MCF 10A (cell line): Measurements from ENCODE around the gene INAFM2. TPM values are rescaled to one million over a fixed set of nuclear protein-coding genes. Genes with fewer than 3 reads are reported as not detected.

Experiments
- BruUV-seq: library from RNA; stranded (reverse); fragments of 400-500 nt; replicated peaks from 2 replicates; lab custom pipeline; 2021; lab: Mats Ljungman, UMichigan
- CTCF ChIA-PET: fragments of 300-600 bp; sonication (Branson Sonifier 250); formaldehyde crosslinking; extraction: SDS; loops from one replicate; lab custom pipeline; 2021; ENCODE audit warnings: antibody characterized with exemption, inconsistent platforms; lab: Yijun Ruan, JAX
- POLR2A ChIA-PET: fragments of 300-600, 350-650 bp; sonication (Branson Sonifier 250); formaldehyde crosslinking; extraction: SDS; loops from one replicate; lab custom pipeline; 2020; ENCODE audit warnings: antibody characterized with exemption, inconsistent platforms; lab: Yijun Ruan, JAX
- DNase-seq: peaks from one replicate; pipeline ENCODE4 v3.0.0-alpha.2; 2018; ENCODE audit not compliant: unreplicated experiment
- H3K27ac Mint-ChIP-seq: one replicate; pipeline ENCODE4 v1.8.0; 2022; ENCODE audit warnings: mild to moderate bottlenecking, low read depth, mixed read lengths; ENCODE audit not compliant: unreplicated experiment
- H3K27me3 Mint-ChIP-seq: one replicate; pipeline ENCODE4 v1.8.0; 2022; ENCODE audit warnings: mixed read lengths; ENCODE audit not compliant: insufficient read depth, unreplicated experiment
- H3K36me3 Mint-ChIP-seq: one replicate; pipeline ENCODE4 v1.8.0; 2022; ENCODE audit warnings: mild to moderate bottlenecking, moderate library complexity, mixed read lengths; ENCODE audit not compliant: insufficient read depth, unreplicated experiment
- H3K4me1 Mint-ChIP-seq: one replicate; pipeline ENCODE4 v1.8.0; 2022; ENCODE audit warnings: mixed read lengths; ENCODE audit not compliant: insufficient read depth, unreplicated experiment
- H3K4me3 Mint-ChIP-seq: one replicate; pipeline ENCODE4 v1.8.0; 2022; ENCODE audit warnings: mild to moderate bottlenecking, moderate library complexity, mixed read lengths; ENCODE audit not compliant: unreplicated experiment
- H3K9me3 Mint-ChIP-seq: one replicate; pipeline ENCODE4 v1.8.0; 2022; ENCODE audit warnings: mixed read lengths; ENCODE audit not compliant: unreplicated experiment
- intact Hi-C: fragments of 100-400 bp; cut with micrococcal nuclease; formaldehyde crosslinking; loops from 2 replicates; pipeline ENCODE4 v1.14.1; 2022
- total RNA-seq: library from RNA; stranded (reverse); gene quantifications from 2 replicates; pipeline ENCODE4 v1.2.3, GENCODE V29; 2022
- TF ChIP-seq, protein P1 (sequence below): fragments of 200-600 bp; IDR thresholded peaks from one replicate; pipeline ENCODE4 v1.8.0; 2022; ENCODE audit warnings: antibody characterized with exemption, mild to moderate bottlenecking; ENCODE audit not compliant: unreplicated experiment

Gene INAFM2
- total RNA-seq, 1 experiment from 2014 or later, result 15.7 TPM

DNA sequence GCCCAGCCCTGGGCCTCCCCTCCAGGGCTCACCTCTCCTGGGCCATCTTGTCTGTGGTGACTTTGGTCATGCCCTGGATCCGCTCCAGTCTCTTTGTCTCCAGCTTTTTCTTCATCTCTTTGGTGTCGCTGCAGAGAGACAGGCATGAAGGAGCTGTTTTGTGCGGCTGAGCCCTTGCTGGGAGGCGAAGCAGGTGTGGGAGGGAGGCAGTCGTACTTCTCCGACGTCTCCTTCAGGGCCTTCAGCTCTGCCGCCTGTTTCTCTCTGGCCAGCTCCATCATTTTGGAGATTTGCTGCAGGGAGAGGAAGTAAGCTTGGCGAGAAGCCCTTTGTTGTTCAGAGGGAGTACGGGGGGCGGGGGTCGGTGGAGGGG is 33.0 kb upstream of the INAFM2 start:
- CTCF ChIA-PET, result interaction anchor here (0.6 to 9.5 kb wide), 17 partner anchors 13 to 1585 kb away, joined by 3 to 101 read pairs (median 5); partner anchors contain the start of genes CCDC9B and PLCB2

DNA sequence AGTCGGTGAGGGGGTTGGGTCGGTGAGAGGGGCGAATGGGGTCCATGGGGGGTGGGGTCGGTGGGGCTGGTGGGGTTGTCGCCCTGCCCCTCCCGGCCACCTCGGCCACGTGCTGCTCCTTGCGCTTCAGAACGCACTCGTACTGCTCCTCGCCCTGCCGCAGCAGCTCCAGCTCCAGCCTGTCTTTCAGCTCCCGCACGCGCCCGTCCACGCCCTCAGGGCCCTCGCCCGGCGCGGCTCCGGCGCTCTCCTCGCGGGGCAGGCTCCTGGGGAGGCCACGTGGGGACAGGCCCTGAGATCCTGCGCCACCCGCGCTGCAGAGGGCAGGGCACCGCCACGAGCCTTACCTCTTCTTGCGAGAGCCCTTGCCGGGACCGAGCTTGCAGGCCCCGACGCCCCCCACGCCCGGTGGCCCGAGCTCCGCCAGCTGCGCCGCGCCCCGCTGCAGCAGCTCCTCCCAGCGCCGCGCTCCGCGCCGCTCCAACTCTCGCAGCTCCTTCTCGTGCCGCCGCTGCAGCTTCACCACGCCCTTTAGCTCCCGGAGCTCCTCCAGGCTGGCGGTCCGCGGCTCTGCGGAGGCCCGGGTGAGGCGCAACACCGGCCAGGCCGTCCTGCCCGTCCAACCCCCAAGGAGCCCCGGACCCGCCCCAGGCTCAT is 32.4 kb upstream of the INAFM2 start:
- H3K27me3 Mint-ChIP-seq, result peaks cover 10% of the 10 kb centered on the region
- intact Hi-C loops, result no loop called here
- ChIA-PET CTCF (interaction anchor here (0.5 to 9.5 kb wide), 18 partner anchors 12 to 1586 kb away, joined by 3 to 101 read pairs (median 4); partner anchors contain the start of genes CCDC9B and PLCB2), POLR2A (interaction anchor here (0.9 kb wide), 1 partner anchor 21 kb away, joined by 3 read pairs; no protein-coding TSS in a partner anchor)
- H3K4me1 Mint-ChIP-seq, result peaks cover 4% of the 10 kb centered on the region
- H3K27ac Mint-ChIP-seq, result no peak overlapping the region
- DNase-seq, result peak; percentile 63
- TF ChIP-seq, protein P1, sequence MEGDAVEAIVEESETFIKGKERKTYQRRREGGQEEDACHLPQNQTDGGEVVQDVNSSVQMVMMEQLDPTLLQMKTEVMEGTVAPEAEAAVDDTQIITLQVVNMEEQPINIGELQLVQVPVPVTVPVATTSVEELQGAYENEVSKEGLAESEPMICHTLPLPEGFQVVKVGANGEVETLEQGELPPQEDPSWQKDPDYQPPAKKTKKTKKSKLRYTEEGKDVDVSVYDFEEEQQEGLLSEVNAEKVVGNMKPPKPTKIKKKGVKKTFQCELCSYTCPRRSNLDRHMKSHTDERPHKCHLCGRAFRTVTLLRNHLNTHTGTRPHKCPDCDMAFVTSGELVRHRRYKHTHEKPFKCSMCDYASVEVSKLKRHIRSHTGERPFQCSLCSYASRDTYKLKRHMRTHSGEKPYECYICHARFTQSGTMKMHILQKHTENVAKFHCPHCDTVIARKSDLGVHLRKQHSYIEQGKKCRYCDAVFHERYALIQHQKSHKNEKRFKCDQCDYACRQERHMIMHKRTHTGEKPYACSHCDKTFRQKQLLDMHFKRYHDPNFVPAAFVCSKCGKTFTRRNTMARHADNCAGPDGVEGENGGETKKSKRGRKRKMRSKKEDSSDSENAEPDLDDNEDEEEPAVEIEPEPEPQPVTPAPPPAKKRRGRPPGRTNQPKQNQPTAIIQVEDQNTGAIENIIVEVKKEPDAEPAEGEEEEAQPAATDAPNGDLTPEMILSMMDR, result no peak
- peaks cover 4% of the 10 kb centered on the region for H3K36me3 Mint-ChIP-seq
- H3K4me3 Mint-ChIP-seq, result peak overlapping the region; percentile 62
- no TSS peak for BruUV-seq
- H3K9me3 Mint-ChIP-seq, result no peaks in the 10 kb centered on the region

More for the DNA sequence above, 33.0 kb upstream of the INAFM2 start:
- TF ChIP-seq, protein P1, result no peak
- BruUV-seq, result no TSS peak
- Mint-ChIP-seq H3K9me3 (no peaks in the 10 kb centered on the region), H3K27me3 (peaks cover 5% of the 10 kb centered on the region), H3K36me3 (peaks cover 4% of the 10 kb centered on the region), H3K27ac (no peak overlapping the region), H3K4me3 (peak overlapping the region; percentile 62), H3K4me1 (peaks cover 4% of the 10 kb centered on the region)
- DNase-seq, result no peak
- POLR2A ChIA-PET, result interaction anchor here (0.9 kb wide), 1 partner anchor 21 kb away, joined by 3 read pairs; no protein-coding TSS in a partner anchor
- intact Hi-C loops, result no loop called here

DNA sequence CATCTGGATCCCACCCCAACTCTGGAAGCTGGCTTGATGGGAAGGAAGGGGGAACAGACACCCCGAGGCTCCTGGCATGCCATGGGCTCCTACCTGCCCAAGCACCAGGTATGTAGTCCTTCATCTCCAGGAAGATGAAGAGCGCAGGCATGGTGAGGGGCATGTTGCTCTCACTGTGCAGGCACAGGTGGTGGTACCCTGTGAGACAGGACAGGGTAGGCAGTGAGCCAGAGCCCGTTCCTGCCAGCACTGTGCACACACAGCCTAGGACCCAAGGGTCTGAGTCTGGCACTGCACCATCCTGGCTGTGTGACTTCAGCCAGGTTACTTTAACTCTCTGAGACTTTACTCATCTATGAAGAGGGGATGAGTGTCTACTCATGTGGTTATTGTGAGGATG is 31.2 kb upstream of the INAFM2 start:
- POLR2A ChIA-PET, result interaction anchor here (1.8 kb wide), 1 partner anchor 10 kb away, joined by 4 read pairs; no protein-coding TSS in a partner anchor
- no peak overlapping the region for H3K4me3 Mint-ChIP-seq
- H3K9me3 Mint-ChIP-seq, result no peaks in the 10 kb centered on the region
- no peak overlapping the region for H3K27ac Mint-ChIP-seq
- H3K27me3 Mint-ChIP-seq, result peaks cover 19% of the 10 kb centered on the region
- intact Hi-C loops, result no loop called here
- no TSS peak for BruUV-seq
- TF ChIP-seq, protein P1, result no peak
- peaks cover 4% of the 10 kb centered on the region for H3K4me1 Mint-ChIP-seq
- DNase-seq, result no peak
- CTCF ChIA-PET, result interaction anchor here (1.0 to 9.5 kb wide), 7 partner anchors 15 to 247 kb away, joined by 3 to 101 read pairs (median 4); partner anchors contain the start of gene CCDC9B
- H3K36me3 Mint-ChIP-seq, result peaks cover 4% of the 10 kb centered on the region

DNA sequence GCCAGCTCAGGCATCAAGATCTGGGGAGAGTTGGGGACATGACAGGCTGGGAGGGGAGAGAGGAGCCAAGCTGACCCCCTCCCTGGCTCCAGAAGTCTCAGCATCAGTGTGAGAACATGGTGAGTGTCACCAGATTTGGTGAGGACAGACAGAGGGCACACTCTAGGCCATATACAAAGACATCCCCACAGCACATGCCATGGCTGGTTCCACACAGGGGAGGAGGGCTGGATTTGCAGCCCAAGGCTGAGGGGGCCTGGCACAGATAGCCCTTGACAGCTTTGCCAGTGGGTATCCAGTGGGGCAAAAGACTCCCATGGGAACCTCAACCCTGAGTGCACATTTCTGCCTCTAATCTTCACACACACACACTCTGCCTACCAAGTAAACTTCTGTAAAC is 30.5 kb upstream of the INAFM2 start:
- Mint-ChIP-seq H3K27me3 (peaks cover 19% of the 10 kb centered on the region), H3K27ac (no peak overlapping the region), H3K4me3 (no peak overlapping the region), H3K9me3 (no peaks in the 10 kb centered on the region), H3K36me3 (peaks cover 4% of the 10 kb centered on the region), H3K4me1 (peaks cover 4% of the 10 kb centered on the region)
- no peak for DNase-seq
- POLR2A ChIA-PET, result interaction anchor here (1.8 kb wide), 1 partner anchor 9 kb away, joined by 4 read pairs; no protein-coding TSS in a partner anchor
- CTCF ChIA-PET, result interaction anchor here (1.0 to 9.5 kb wide), 6 partner anchors 16 to 247 kb away, joined by 3 to 101 read pairs (median 4); no protein-coding TSS in a partner anchor
- no TSS peak for BruUV-seq
- TF ChIP-seq, protein P1, result no peak
- intact Hi-C loops, result no loop called here
